PC-9 (cell line): ENCODE results near the gene NAPSA. TPM values are rescaled to one million over a fixed set of nuclear protein-coding genes. Genes with fewer than 3 reads are reported as not detected.

Experiments
- BruUV-seq: library from RNA; stranded (reverse); fragments of 400-500 nt; replicated peaks from 2 replicates; lab custom pipeline; 2021; lab: Mats Ljungman, UMichigan
- CTCF ChIA-PET: fragments of 300-600 bp; sonication (Branson Sonifier 250); formaldehyde crosslinking; loops from one replicate; lab custom pipeline; 2022; ENCODE audit warnings: antibody characterized with exemption; lab: Charles Lee
- POLR2A ChIA-PET: fragments of 300-600 bp; sonication (Branson Sonifier 250); formaldehyde crosslinking; loops from one replicate; lab custom pipeline; 2022; ENCODE audit warnings: antibody characterized with exemption; ENCODE audit not compliant: unreplicated experiment; lab: Charles Lee
- DNase-seq, 2 experiments: peaks; one replicate each; pipeline versions ENCODE4 v3.0.0 to v3.0.0-alpha.2; 2015 to 2022; ENCODE audit warnings: mixed read lengths in 1 of 2
- H2AFZ ChIP-seq: fragments of 200-600 bp; sonication (generic); 2 replicates; pipeline ENCODE4 v1.8.1; 2017; ENCODE audit warnings: antibody characterized with exemption
- H3F3A ChIP-seq: fragments of 200-600 bp; sonication (generic); 2 replicates; pipeline ENCODE4 v1.8.1; 2017; ENCODE audit warnings: antibody characterized with exemption, mild to moderate bottlenecking, low read depth; ENCODE audit not compliant: insufficient read depth
- H3K27ac ChIP-seq: fragments of 200-600 bp; sonication (generic); 2 replicates; pipeline ENCODE4 v1.6.1; 2016; ENCODE audit warnings: mixed run types
- H3K27me3 ChIP-seq: fragments of 200-600 bp; sonication (generic); 2 replicates; pipeline ENCODE4 v1.6.1; 2016; ENCODE audit warnings: low read depth, mixed run types; ENCODE audit not compliant: insufficient read depth
- H3K36me3 ChIP-seq: fragments of 200-600 bp; sonication (generic); 2 replicates; pipeline ENCODE4 v1.6.1; 2016; ENCODE audit warnings: low read depth, mixed run types
- H3K4me1 ChIP-seq: fragments of 200-600 bp; sonication (generic); replicated peaks from 2 replicates; pipeline ENCODE4 v1.6.1; 2016; ENCODE audit warnings: mixed run types; ENCODE audit not compliant: insufficient read depth
- H3K4me2 ChIP-seq: fragments of 200-600 bp; sonication (generic); 2 replicates; pipeline ENCODE4 v1.6.1; 2017; ENCODE audit warnings: mixed run types
- H3K4me3 ChIP-seq: fragments of 200-600 bp; sonication (generic); 2 replicates; pipeline ENCODE4 v1.6.1; 2016; ENCODE audit warnings: mixed run types
- H3K79me2 ChIP-seq: fragments of 200-600 bp; sonication (generic); 2 replicates; pipeline ENCODE4 v1.6.1; 2017; ENCODE audit warnings: low read depth, mixed run types
- H3K9me2 ChIP-seq: fragments of 200-600 bp; sonication (generic); 2 replicates; pipeline ENCODE4 v1.8.1; 2017; ENCODE audit warnings: mild to moderate bottlenecking; ENCODE audit not compliant: insufficient read depth
- H3K9me3 ChIP-seq: fragments of 200-600 bp; sonication (generic); 2 replicates; pipeline ENCODE4 v1.8.1; 2016; ENCODE audit warnings: low read depth; ENCODE audit not compliant: insufficient read depth
- H4K20me1 ChIP-seq: fragments of 200-600 bp; sonication (generic); 2 replicates; pipeline ENCODE4 v1.8.1; 2017; ENCODE audit not compliant: insufficient read depth
- CTCF ChIP-seq: fragments of 200-600 bp; sonication (generic); conservative IDR thresholded peaks from 2 replicates; pipeline ENCODE4 v1.6.1; 2017; ENCODE audit warnings: mixed run types, antibody characterized with exemption, mild to moderate bottlenecking, moderate library complexity
- EZH2 ChIP-seq: fragments of 200-600 bp; sonication (generic); IDR thresholded peaks from 2 replicates; pipeline ENCODE4 v1.8.0; 2017; ENCODE audit warnings: antibody characterized with exemption, low read depth
- intact Hi-C: fragments of 100-400 bp; cut with micrococcal nuclease; formaldehyde crosslinking; loops from one replicate; pipeline ENCODE4 v1.10.0; 2022; ENCODE audit not compliant: unreplicated experiment
- total RNA-seq: library from RNA; stranded (reverse); gene quantifications from 2 replicates; pipeline ENCODE4 v1.2.3, GENCODE V29; 2021

NAPSA gene
- total RNA-seq, 1 experiment from 2014 or later = 1.7 TPM

- Histone ChIP-seq H3K4me1 (0 out of 2 replicates have a peak, but pooled peaks cover 6% of the 10 kb centered on the region), H3K4me3 (no peak overlapping the region), H3K9me2 (no peaks in the 10 kb centered on the region), H3K27me3 (no peaks in the 10 kb centered on the region), H3K27ac (no peak overlapping the region), H3K36me3 (peaks cover 28% of the 10 kb centered on the region), H4K20me1 (peaks cover 28% of the 10 kb centered on the region), H2AFZ (no peak overlapping the region), H3K9me3 (no peaks in the 10 kb centered on the region), H3K79me2 (peaks cover 13% of the 10 kb centered on the region), H3K4me2 (no peak overlapping the region), H3F3A (peaks cover 27% of the 10 kb centered on the region)
- BruUV-seq = no TSS peak
- TF ChIP-seq CTCF (no peak), EZH2 (no peak)
- DNase-seq = no peak
- intact Hi-C loops = no loop called here
- ChIA-PET CTCF (no interaction called here), POLR2A (no interaction called here)
Measured at GRCh38 chr19:50379602-50380001, 14.2 kb upstream of the NAPSA start.

DNA sequence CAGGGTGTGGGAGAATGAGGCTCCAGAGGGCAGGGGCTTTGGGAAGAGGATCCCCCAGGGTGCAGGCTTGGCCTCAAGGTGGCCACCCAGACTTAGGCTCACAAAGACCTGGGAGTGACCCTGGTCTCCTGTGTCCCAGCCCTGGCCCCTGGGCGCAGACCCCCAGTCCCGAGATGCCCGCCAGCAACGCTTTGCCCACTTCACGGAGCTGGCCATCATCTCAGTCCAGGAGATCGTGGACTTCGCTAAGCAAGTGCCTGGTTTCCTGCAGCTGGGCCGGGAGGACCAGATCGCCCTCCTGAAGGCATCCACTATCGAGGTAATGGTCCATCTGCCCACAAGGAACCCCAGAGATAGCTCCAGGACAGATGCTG is 13.4 kb upstream of the NAPSA start:
- H3K9me2 ChIP-seq = no peaks in the 10 kb centered on the region
- peaks cover 12% of the 10 kb centered on the region for H3K79me2 ChIP-seq
- intact Hi-C loops = no loop called here
- BruUV-seq = no TSS peak
- H4K20me1 ChIP-seq = peaks cover 28% of the 10 kb centered on the region
- H3K4me2 ChIP-seq = no peak overlapping the region
- no peaks in the 10 kb centered on the region for H3K27me3 ChIP-seq
- TF ChIP-seq EZH2 = no peak
- TF ChIP-seq CTCF = no peak
- H3K9me3 ChIP-seq = no peaks in the 10 kb centered on the region
- ChIA-PET CTCF (no interaction called here), POLR2A (no interaction called here)
- peaks cover 27% of the 10 kb centered on the region for H3F3A ChIP-seq
- H2AFZ ChIP-seq = no peak overlapping the region
- H3K4me1 ChIP-seq = 0 out of 2 replicates have a peak, but pooled peaks cover 6% of the 10 kb centered on the region
- no peak overlapping the region for H3K4me3 ChIP-seq
- no peak for DNase-seq
- H3K27ac ChIP-seq = no peak overlapping the region
- H3K36me3 ChIP-seq = peaks cover 28% of the 10 kb centered on the region

- intact Hi-C loops = no loop called here
- TF ChIP-seq CTCF (no peak), EZH2 (no peak)
- CTCF ChIA-PET = no interaction called here
Measured at GRCh38 chr19:50378169-50378862, 12.9 kb upstream of the NAPSA start.

More at GRCh38 chr19:50378169-50378862, 12.9 kb upstream of the NAPSA start:
- Histone ChIP-seq H3K27me3 (no peaks in the 10 kb centered on the region), H3K9me3 (no peaks in the 10 kb centered on the region), H2AFZ (no peak overlapping the region), H3K4me2 (no peak overlapping the region), H3K79me2 (peaks cover 12% of the 10 kb centered on the region), H3K36me3 (peaks cover 28% of the 10 kb centered on the region), H3K9me2 (no peaks in the 10 kb centered on the region), H4K20me1 (peaks cover 28% of the 10 kb centered on the region), H3F3A (peaks cover 23% of the 10 kb centered on the region), H3K27ac (no peak overlapping the region), H3K4me1 (0 out of 2 replicates have a peak, but pooled peaks cover 6% of the 10 kb centered on the region), H3K4me3 (no peak overlapping the region)
- POLR2A ChIA-PET = no interaction called here
- BruUV-seq = TSS peak; percentile 35
- DNase-seq = no peak
